IPS DF 6.9 (cell line): ENCODE results near the gene MCOLN2.

ENCODE experiments used
- DNase-seq: peaks from one replicate; pipeline ENCODE4 v3.0.0-alpha.2; 2013; ENCODE audit warnings: low read depth, low spot score
- H3K27ac ChIP-seq: one replicate; pipeline ENCODE4 v1.5.1; 2013; ENCODE audit warnings: low read length, control low read depth
- H3K27me3 ChIP-seq: 2 replicates; pipeline ENCODE4 v1.6.1; 2013; ENCODE audit warnings: mild to moderate bottlenecking, low read length; ENCODE audit not compliant: control insufficient read depth, insufficient read depth
- H3K36me3 ChIP-seq: 2 replicates; pipeline ENCODE4 v1.6.1; 2013; ENCODE audit warnings: low read length; ENCODE audit not compliant: control insufficient read depth, insufficient read depth
- H3K4me1 ChIP-seq: 2 replicates; pipeline ENCODE4 v1.6.1; 2013; ENCODE audit warnings: low read length; ENCODE audit not compliant: control insufficient read depth, insufficient read depth
- H3K4me3 ChIP-seq: 2 replicates; pipeline ENCODE4 v1.5.1; 2013; ENCODE audit warnings: mild to moderate bottlenecking, low read length
- H3K9me3 ChIP-seq: 2 replicates; pipeline ENCODE4 v1.6.1; 2013; ENCODE audit warnings: low read length, inconsistent platforms; ENCODE audit not compliant: control insufficient read depth, insufficient read depth
- WGBS: extraction: QIAGEN DNeasy Blood & Tissue Kit; methylation state at CpG from one replicate; pipeline ENCODE4 v1.1.7; 2013; ENCODE audit warnings: mixed read lengths, missing lambda C conversion rate; ENCODE audit not compliant: insufficient read length, insufficient coverage; 5-methylcytosine and 5-hydroxymethylcytosine counted together

The MCOLN2 gene

DNA sequence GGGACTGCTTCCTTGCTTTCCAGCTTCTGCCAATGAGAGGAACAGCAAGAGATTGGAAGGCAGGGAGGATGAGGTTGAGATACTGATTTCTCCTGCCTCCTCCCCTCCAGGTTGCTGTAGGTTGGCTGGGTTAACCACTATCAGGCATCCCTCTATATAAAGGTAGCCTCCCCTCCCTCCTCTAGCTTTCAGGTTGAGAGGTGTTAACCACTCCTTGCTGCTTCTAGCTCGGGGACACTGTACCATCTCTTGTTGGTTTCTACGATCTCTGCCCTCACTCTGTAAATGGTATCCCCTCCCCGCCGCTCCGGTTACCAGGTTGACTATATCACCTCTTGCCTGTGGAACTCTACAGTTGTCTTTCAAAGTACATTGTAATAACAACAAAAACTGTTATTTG, 120.6 kb downstream of the MCOLN2 start:
- no CpG with 5 or more reads among the region's 5 CpGs for WGBS
- Histone ChIP-seq H3K36me3 (no peaks in the 10 kb centered on the region; the same call in 1 of the 2 replicates), H3K27ac (no peak overlapping the region), H3K4me1 (no peaks in the 10 kb centered on the region), H3K9me3 (no peaks in the 10 kb centered on the region), H3K4me3 (no peak overlapping the region), H3K27me3 (no peaks in the 10 kb centered on the region)
- DNase-seq = no peak
